SK-N-SH treated with all-trans-retinoic acid at 6 μM for 48 hours (cell line): Measurements from ENCODE around the gene ADI1.

Experiments used
- ARNTL ChIP-seq: fragments of 450-650 bp; formaldehyde crosslinking; IDR thresholded peaks from 2 replicates; pipeline ENCODE4 v1.5.0; 2020; ENCODE audit warnings: low read depth, mild to moderate bottlenecking, moderate library complexity, borderline replicate concordance
- ISL1 ChIP-seq: fragments of 250-450 bp; sonication (Bioruptor Pico); IDR thresholded peaks from 2 replicates; pipeline ENCODE4 v2.1.2; 2022; ENCODE audit warnings: mild to moderate bottlenecking, moderate library complexity
- SNAI2 ChIP-seq: fragments of 250-450 bp; sonication (Bioruptor Pico); IDR thresholded peaks from 2 replicates; pipeline ENCODE4 v1.5.0; 2020; ENCODE audit warnings: mild to moderate bottlenecking, moderate library complexity
- TOX ChIP-seq: fragments of 250-450 bp; sonication (Bioruptor Pico); IDR thresholded peaks from 2 replicates; pipeline ENCODE4 v1.8.0; 2021; ENCODE audit warnings: mild to moderate bottlenecking, moderate library complexity, borderline replicate concordance
- ZC3H10 ChIP-seq: fragments of 250-450 bp; sonication (Bioruptor Pico); IDR thresholded peaks from 2 replicates; pipeline ENCODE4 v1.5.1; 2021; ENCODE audit warnings: mild to moderate bottlenecking, moderate library complexity
- ZFP3 ChIP-seq: fragments of 250-450 bp; sonication (Bioruptor Pico); IDR thresholded peaks from 2 replicates; pipeline ENCODE4 v1.5.0; 2020; ENCODE audit warnings: mild to moderate bottlenecking, moderate library complexity
- ZFP30 ChIP-seq: fragments of 450-650 bp; formaldehyde crosslinking; IDR thresholded peaks from 2 replicates; pipeline ENCODE4 v1.5.0; 2022; ENCODE audit warnings: mild to moderate bottlenecking, moderate library complexity
- ZNF70 ChIP-seq: fragments of 450-650 bp; formaldehyde crosslinking; IDR thresholded peaks from 2 replicates; pipeline ENCODE4 v1.5.0; 2020; ENCODE audit warnings: mild to moderate bottlenecking, moderate library complexity
- ZNF8 ChIP-seq: fragments of 450-650 bp; formaldehyde crosslinking; IDR thresholded peaks from 2 replicates; pipeline ENCODE4 v1.5.0; 2020; ENCODE audit warnings: mild to moderate bottlenecking, moderate library complexity
- TF ChIP-seq, protein P1 (sequence below): fragments of 250-450 bp; sonication (Bioruptor Pico); IDR thresholded peaks from 2 replicates; pipeline ENCODE4 v1.5.1; 2021; ENCODE audit warnings: mild to moderate bottlenecking, moderate library complexity

GRCh38 chr2:3553946-3554345 lies 34.6 kb upstream of the ADI1 start:
- TF ChIP-seq ARNTL: no peak
- TF ChIP-seq ZFP3 (CRISPR knock-in tag): no peak
- no peak for TF ChIP-seq ISL1 (CRISPR knock-in tag)
- TF ChIP-seq TOX (CRISPR knock-in tag): no peak
- no peak for TF ChIP-seq ZNF70
- TF ChIP-seq ZFP30 (CRISPR knock-in tag): no peak
- no peak for TF ChIP-seq ZC3H10 (CRISPR knock-in tag)
- no peak for TF ChIP-seq SNAI2
- TF ChIP-seq ZNF8 (CRISPR knock-in tag): no peak
- TF ChIP-seq, protein P1, sequence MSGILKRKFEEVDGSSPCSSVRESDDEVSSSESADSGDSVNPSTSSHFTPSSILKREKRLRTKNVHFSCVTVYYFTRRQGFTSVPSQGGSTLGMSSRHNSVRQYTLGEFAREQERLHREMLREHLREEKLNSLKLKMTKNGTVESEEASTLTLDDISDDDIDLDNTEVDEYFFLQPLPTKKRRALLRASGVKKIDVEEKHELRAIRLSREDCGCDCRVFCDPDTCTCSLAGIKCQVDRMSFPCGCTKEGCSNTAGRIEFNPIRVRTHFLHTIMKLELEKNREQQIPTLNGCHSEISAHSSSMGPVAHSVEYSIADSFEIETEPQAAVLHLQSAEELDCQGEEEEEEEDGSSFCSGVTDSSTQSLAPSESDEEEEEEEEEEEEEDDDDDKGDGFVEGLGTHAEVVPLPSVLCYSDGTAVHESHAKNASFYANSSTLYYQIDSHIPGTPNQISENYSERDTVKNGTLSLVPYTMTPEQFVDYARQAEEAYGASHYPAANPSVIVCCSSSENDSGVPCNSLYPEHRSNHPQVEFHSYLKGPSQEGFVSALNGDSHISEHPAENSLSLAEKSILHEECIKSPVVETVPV (CRISPR knock-in tag): no peak
